T-helper 2 cell (primary cell): Measurements from ENCODE around the gene FZR1.
"Not testable (repeated sequence)": the region's sequence is repeated elsewhere in the genome, so short reads cannot be mapped to it uniquely, and the experiment has no call there.

ENCODE experiments used
- DNase-seq, 5 experiments: peaks; one replicate each; pipeline versions ENCODE4 v3.0.0 to v3.0.0-alpha.2; 2012 to 2022

Gene FZR1

DNA sequence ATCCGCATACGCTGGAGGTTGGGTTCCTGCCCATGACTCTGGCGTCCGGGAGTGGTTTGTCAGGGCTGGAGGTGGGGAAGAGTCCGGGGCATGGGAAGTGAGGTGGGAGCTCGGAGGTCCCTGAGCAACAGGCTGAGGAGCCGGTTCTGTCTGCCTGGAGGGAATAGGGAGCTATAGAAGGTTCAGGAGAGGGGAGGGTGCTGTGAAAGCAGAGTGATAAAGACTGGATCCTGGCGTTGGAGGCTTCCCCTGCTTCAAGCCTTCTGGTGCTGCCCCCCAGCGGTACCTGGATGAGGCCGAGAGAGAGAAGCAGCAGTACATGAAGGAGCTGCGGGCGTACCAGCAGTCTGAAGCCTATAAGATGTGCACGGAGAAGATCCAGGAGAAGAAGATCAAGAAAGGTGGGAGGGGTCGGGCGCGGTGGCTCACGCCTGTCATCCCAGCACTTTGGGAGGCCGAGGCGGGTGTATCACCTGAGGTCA, 69.2 kb downstream of the FZR1 start:
- DNase-seq: peak in 1 of 5 experiments; percentile 39

DNA sequence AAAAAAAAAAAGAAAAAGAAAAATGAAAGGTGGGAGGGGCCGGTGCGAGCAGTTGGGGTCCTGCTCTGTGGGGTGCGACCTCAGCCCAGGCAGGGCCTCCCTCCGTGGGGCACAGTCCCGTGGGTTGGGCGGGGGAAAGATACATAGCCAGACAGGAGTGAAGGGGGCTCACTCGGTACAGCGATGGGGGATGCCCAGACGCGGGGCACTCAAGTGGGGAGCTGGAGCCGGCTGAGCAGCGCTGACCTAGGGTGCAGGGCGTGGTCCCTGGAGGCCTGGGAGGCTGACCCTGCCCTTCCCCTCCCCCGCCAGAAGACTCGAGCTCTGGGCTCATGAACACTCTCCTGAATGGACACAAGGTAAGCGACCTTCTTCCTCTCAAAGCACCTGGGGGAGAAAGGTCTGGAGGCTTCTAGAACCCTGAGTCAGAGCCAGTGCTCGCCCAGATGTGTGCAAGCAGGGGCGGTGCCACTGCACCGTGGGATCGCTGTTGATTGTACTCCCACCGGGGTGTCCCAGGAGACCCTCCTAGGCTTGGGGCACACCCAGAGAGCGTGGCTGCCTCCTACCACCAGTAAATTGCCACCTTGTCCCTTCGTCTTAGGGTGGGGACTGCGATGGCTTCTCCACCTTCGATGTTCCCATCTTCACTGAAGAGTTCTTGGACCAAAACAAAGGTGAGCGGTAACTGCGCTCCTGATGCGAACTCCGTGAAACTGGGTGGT, 70.0 kb downstream of the FZR1 start:
- DNase-seq: no peak

DNA sequence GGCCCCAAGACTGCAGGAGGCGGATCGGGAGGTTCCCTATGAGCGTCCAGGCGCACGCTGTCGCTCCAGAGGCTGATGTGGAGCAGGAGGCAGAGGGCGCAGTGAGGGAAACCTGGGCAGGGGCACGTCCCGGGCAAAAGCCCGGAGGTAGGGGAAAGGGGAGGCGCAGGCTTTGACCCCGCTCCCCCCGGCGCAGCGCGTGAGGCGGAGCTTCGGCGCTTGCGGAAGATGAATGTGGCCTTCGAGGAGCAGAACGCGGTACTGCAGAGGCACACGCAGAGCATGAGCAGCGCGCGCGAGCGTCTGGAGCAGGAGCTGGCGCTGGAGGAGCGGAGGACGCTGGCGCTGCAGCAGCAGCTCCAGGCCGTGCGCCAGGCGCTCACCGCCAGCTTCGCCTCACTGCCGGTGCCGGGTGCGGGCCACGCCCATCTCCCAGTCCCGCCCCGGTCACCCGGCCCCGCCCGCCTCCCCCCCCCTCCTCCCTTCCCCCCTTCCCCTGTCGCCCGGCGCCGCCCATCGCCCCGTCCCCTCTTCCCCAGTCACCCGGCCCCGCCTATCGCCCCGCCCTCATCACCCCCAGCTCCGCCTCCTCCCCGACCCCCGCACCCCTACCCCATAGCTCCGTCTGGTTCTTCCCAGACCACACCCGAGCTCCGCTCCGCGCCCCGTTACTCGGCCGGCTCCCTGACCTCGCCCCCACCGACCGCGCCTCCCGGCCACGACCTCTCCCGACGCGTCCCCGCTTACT, 70.8 kb downstream of the FZR1 start:
- DNase-seq: no peak

DNA sequence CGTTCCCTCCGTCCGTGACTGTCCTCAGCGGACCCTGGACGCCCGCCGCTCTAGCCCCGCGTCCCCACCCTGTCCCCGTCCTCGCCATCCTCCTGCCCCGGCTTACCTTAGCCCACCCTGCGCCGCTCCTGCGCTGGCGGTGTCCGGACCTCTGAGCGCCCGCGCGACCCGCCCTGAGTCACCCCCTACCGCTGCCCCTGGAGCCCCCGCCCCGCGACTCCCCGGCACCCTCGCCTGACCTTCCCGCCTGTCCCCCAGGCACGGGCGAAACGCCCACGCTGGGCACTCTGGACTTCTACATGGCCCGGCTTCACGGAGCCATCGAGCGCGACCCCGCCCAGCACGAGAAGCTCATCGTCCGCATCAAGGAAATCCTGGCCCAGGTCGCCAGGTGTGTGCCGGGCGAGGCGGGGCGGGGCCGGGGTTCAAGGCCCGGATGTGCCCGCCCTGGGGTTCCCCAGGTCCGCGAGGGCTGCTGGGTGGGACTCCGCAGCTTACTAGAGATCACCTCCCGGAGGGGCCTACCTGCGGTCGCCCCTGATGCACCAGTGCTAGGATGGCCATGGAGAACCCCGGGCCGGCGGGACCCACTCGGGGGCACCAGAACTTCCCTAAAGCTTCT, 71.7 kb downstream of the FZR1 start:
- DNase-seq: no peak

- no peak for DNase-seq
Observed at GRCh38 chr19:3578390-3578789, 72.3 kb downstream of the FZR1 start.

DNA sequence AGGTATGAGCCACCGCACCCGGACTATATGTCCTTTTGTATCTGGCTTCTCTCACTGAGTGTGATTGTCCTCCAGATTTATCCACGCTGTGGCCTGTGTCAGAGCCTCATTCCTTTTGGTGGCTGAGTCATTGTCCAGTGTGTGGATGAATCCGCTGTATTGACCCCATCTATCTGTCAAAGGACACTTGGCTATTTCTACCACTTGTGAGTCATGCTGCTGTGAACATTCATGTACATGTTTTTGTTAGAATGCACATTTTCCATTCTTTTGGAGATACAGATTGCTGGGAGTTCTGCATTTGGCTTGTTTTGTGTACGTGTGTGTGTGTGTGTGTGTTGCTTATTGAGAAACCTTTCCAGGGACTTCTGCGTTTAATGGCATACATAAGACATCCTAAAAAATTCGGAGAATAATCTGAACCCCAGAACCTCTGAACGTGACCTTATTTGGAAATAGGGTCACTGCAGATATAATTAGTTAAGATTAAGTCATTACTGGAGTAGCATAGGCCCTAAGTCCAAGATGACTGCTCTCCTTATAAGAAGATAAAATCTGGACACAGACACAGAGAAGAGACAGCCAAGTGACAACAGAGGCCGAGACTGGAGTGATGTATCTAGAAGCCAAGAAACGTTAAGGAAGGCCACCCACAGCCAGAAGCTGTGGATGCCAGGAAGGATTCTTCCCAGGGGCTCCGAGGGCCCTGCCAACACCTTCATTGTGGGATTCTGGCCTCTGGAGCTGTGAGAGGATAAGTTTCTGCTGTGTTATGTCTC, 74.2 kb downstream of the FZR1 start:
- DNase-seq: no peak

GRCh38 chr19:3581792-3582191, 75.7 kb downstream of the FZR1 start:
- DNase-seq: not testable (repeated sequence)

GRCh38 chr19:3584036-3584802, 78.1 kb downstream of the FZR1 start:
- not testable (repeated sequence) for DNase-seq

GRCh38 chr19:3585301-3586126, 79.4 kb downstream of the FZR1 start, which contains the start of gene GIPC3:
Gene GIPC3, plus strand, starts transcription at chr19:3585478. Its CDS starts 120 bp downstream, at chr19:3585598.
- no peak for DNase-seq

GRCh38 chr19:3586127-3586626, 80.1 kb downstream of the FZR1 start:
- DNase-seq: peak in 1 of 5 experiments; percentile 24

DNA sequence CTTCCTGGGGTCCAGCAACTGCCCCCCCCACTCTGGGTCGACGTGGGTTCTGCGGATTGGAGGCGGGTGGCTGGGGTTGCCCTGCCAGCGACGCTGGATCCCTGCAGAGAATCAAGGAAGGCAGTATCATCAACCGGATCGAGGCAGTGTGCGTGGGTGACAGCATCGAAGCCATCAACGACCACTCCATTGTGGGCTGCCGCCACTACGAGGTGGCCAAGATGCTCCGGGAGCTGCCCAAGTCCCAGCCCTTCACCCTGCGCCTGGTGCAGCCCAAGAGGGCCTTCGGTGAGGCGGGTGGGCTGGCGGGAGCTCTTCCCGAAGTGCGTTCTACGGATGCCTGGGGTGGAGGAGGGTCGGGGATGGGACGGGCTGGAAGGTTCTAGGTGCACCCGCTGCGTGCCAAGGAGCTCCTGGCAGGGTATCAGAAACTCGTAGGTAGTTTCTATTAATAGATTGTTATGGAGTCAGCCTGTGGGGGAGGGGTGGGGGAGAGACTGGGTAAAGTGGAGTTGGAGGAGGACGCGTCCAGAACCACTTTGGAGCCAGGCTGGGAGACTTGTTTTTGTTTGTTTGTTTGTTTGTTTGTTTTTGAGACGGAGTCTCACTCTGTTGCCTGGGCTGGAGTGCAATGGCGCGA, 80.7 kb downstream of the FZR1 start:
- DNase-seq: no peak
